ENCODE data around the gene YY1.

The YY1 gene

GRCh38 chr14:100325231-100325632, 86.3 kb downstream of the YY1 start:
- Histone ChIP-seq H3K4me3 (ENCODE audit: low read length) (no peak overlapping the region), H3K36me3 (ENCODE audit: control insufficient read depth, insufficient read depth, low read length) (no peaks in the 10 kb centered on the region), H3K9ac (ENCODE audit: low read length) (no peak overlapping the region), H3K27me3 (ENCODE audit: control insufficient read depth, insufficient read depth, low read length) (no peaks in the 10 kb centered on the region), H3K27ac (ENCODE audit: low read depth, low read length) (no peak overlapping the region), H3K4me1 (ENCODE audit: control insufficient read depth, insufficient read depth, low read length) (no peaks in the 10 kb centered on the region)

- Histone ChIP-seq H3K4me1 (ENCODE audit: control insufficient read depth, insufficient read depth, low read length) (no peaks in the 10 kb centered on the region), H3K4me3 (ENCODE audit: low read length) (no peak overlapping the region), H3K9ac (ENCODE audit: low read length) (no peak overlapping the region), H3K27ac (ENCODE audit: low read depth, low read length) (no peak overlapping the region), H3K36me3 (ENCODE audit: control insufficient read depth, insufficient read depth, low read length) (no peaks in the 10 kb centered on the region), H3K27me3 (ENCODE audit: control insufficient read depth, insufficient read depth, low read length) (no peaks in the 10 kb centered on the region)
These were observed 87.0 kb downstream of the YY1 start for GRCh38 chr14:100325958-100326357.

- Histone ChIP-seq H3K27me3 (ENCODE audit: control insufficient read depth, insufficient read depth, low read length) (no peaks in the 10 kb centered on the region), H3K4me1 (ENCODE audit: control insufficient read depth, insufficient read depth, low read length) (no peaks in the 10 kb centered on the region), H3K36me3 (ENCODE audit: control insufficient read depth, insufficient read depth, low read length) (no peaks in the 10 kb centered on the region), H3K9ac (ENCODE audit: low read length) (no peak overlapping the region), H3K27ac (ENCODE audit: low read depth, low read length) (no peak overlapping the region), H3K4me3 (ENCODE audit: low read length) (no peak overlapping the region)
These were observed 88.2 kb downstream of the YY1 start for GRCh38 chr14:100327128-100327527.

GRCh38 chr14:100328495-100329163, 89.7 kb downstream of the YY1 start:
- Histone ChIP-seq H3K36me3 (ENCODE audit: control insufficient read depth, insufficient read depth, low read length) (no peaks in the 10 kb centered on the region), H3K4me1 (ENCODE audit: control insufficient read depth, insufficient read depth, low read length) (no peaks in the 10 kb centered on the region), H3K27me3 (ENCODE audit: control insufficient read depth, insufficient read depth, low read length) (no peaks in the 10 kb centered on the region), H3K27ac (ENCODE audit: low read depth, low read length) (no peak overlapping the region), H3K9ac (ENCODE audit: low read length) (no peak overlapping the region), H3K4me3 (ENCODE audit: low read length) (peak overlapping the region; percentile 14)

GRCh38 chr14:100329233-100330006, 90.5 kb downstream of the YY1 start:
- H3K9ac ChIP-seq (ENCODE audit: low read length): no peak overlapping the region
- H3K4me1 ChIP-seq (ENCODE audit: control insufficient read depth, insufficient read depth, low read length): no peaks in the 10 kb centered on the region
- H3K27ac ChIP-seq (ENCODE audit: low read depth, low read length): no peak overlapping the region
- H3K36me3 ChIP-seq (ENCODE audit: control insufficient read depth, insufficient read depth, low read length): no peaks in the 10 kb centered on the region
- no peaks in the 10 kb centered on the region for H3K27me3 ChIP-seq (ENCODE audit: control insufficient read depth, insufficient read depth, low read length)
- no peak overlapping the region for H3K4me3 ChIP-seq (ENCODE audit: low read length)

GRCh38 chr14:100330007-100330344, 91.0 kb downstream of the YY1 start:
- no peak overlapping the region for H3K4me3 ChIP-seq (ENCODE audit: low read length)
- H3K36me3 ChIP-seq (ENCODE audit: control insufficient read depth, insufficient read depth, low read length): peaks cover 3% of the 10 kb centered on the region

GRCh38 chr14:100330388-100330931, 91.5 kb downstream of the YY1 start:
- no peaks in the 10 kb centered on the region for H3K27me3 ChIP-seq (ENCODE audit: control insufficient read depth, insufficient read depth, low read length)
- H3K36me3 ChIP-seq (ENCODE audit: control insufficient read depth, insufficient read depth, low read length): peaks cover 3% of the 10 kb centered on the region
- H3K9ac ChIP-seq (ENCODE audit: low read length): no peak overlapping the region
- no peak overlapping the region for H3K4me3 ChIP-seq (ENCODE audit: low read length)
- no peak overlapping the region for H3K27ac ChIP-seq (ENCODE audit: low read depth, low read length)
- H3K4me1 ChIP-seq (ENCODE audit: control insufficient read depth, insufficient read depth, low read length): no peaks in the 10 kb centered on the region

More at GRCh38 chr14:100330007-100330344, 91.0 kb downstream of the YY1 start:
- H3K4me1 ChIP-seq (ENCODE audit: control insufficient read depth, insufficient read depth, low read length): no peaks in the 10 kb centered on the region
- no peak overlapping the region for H3K27ac ChIP-seq (ENCODE audit: low read depth, low read length)
- H3K27me3 ChIP-seq (ENCODE audit: control insufficient read depth, insufficient read depth, low read length): no peaks in the 10 kb centered on the region
- no peak overlapping the region for H3K9ac ChIP-seq (ENCODE audit: low read length)

GRCh38 chr14:100332071-100332639, 93.2 kb downstream of the YY1 start:
- no peak overlapping the region for H3K4me3 ChIP-seq (ENCODE audit: low read length)
- no peaks in the 10 kb centered on the region for H3K4me1 ChIP-seq (ENCODE audit: control insufficient read depth, insufficient read depth, low read length)
- H3K27me3 ChIP-seq (ENCODE audit: control insufficient read depth, insufficient read depth, low read length): no peaks in the 10 kb centered on the region
- H3K27ac ChIP-seq (ENCODE audit: low read depth, low read length): no peak overlapping the region
- no peak overlapping the region for H3K9ac ChIP-seq (ENCODE audit: low read length)
- peaks cover 6% of the 10 kb centered on the region for H3K36me3 ChIP-seq (ENCODE audit: control insufficient read depth, insufficient read depth, low read length)

Data from rectal smooth muscle tissue (tissue), 1 donor.